ENCODE measurements around the gene IGDCC3. TPM values are rescaled to one million over a fixed set of nuclear protein-coding genes. Genes with fewer than 3 reads are reported as not detected.
A peak's percentile ranks its signal among the peaks of the same experiment; 100 is the strongest.

Gene IGDCC3
- total RNA-seq, 1 experiment from 2014 or later = 0.32 TPM

GRCh38 chr15:65381445-65382145 lies 3.8 kb upstream of the IGDCC3 start:
- POLR2A ChIA-PET (ENCODE audit: low non-redundant PET) = no interaction called here
- DNase-seq (ENCODE audit: low spot score) = no peak
- CTCF ChIA-PET = no interaction called here
- no peak overlapping the region for H3K27ac ChIP-seq (ENCODE audit: low read depth, low read length, poor library complexity, severe bottlenecking)
- TF ChIP-seq EZH2 (IDR thresholded peaks at IDR 0.05; ENCODE audit: borderline replicate concordance, low read depth, low read length, poor library complexity, severe bottlenecking) (no peak), CTCF (conservative IDR thresholded peaks at IDR 0.05; ENCODE audit: low read depth, low read length) (no peak)
- peaks cover 9% of the 10 kb centered on the region for H3K4me1 ChIP-seq (ENCODE audit: insufficient read depth, low read length, poor library complexity, severe bottlenecking)
- no peak overlapping the region for H3K4me3 ChIP-seq (ENCODE audit: low read depth, low read length, poor library complexity, severe bottlenecking)
- BruUV-seq (replicated peaks) = no TSS peak
- H3K9me3 ChIP-seq (ENCODE audit: low read depth, low read length, poor library complexity, severe bottlenecking) = no peaks in the 10 kb centered on the region
- H3K27me3 ChIP-seq (replicated peaks; ENCODE audit: insufficient read depth, low read depth, low read length, poor library complexity) = peaks cover 30% of the 10 kb centered on the region
- intact Hi-C loops (cut with micrococcal nuclease; ENCODE audit: unreplicated experiment) = loop anchor here (10.0 kb wide), 1 partner anchor 347 kb away; no protein-coding TSS in a partner anchor
- no peaks in the 10 kb centered on the region for H3K36me3 ChIP-seq (ENCODE audit: insufficient read depth, low read length, poor library complexity, severe bottlenecking)

GRCh38 chr15:65379986-65380385 lies 2.2 kb upstream of the IGDCC3 start:
- Histone ChIP-seq H3K9me3 (ENCODE audit: low read depth, low read length, poor library complexity, severe bottlenecking) (no peaks in the 10 kb centered on the region), H3K4me3 (ENCODE audit: low read depth, low read length, poor library complexity, severe bottlenecking) (no peak overlapping the region), H3K36me3 (ENCODE audit: insufficient read depth, low read length, poor library complexity, severe bottlenecking) (no peaks in the 10 kb centered on the region), H3K4me1 (ENCODE audit: insufficient read depth, low read length, poor library complexity, severe bottlenecking) (peaks cover 4% of the 10 kb centered on the region), H3K27ac (ENCODE audit: low read depth, low read length, poor library complexity, severe bottlenecking) (no peak overlapping the region), H3K27me3 (replicated peaks; ENCODE audit: insufficient read depth, low read depth, low read length, poor library complexity) (peaks cover 46% of the 10 kb centered on the region)
- no peak for TF ChIP-seq CTCF (conservative IDR thresholded peaks at IDR 0.05; ENCODE audit: low read depth, low read length)
- no peak for TF ChIP-seq EZH2 (IDR thresholded peaks at IDR 0.05; ENCODE audit: borderline replicate concordance, low read depth, low read length, poor library complexity, severe bottlenecking)
- intact Hi-C loops (cut with micrococcal nuclease; ENCODE audit: unreplicated experiment) = loop anchor here (10.0 kb wide), 1 partner anchor 345 kb away; no protein-coding TSS in a partner anchor
- no TSS peak for BruUV-seq (replicated peaks)
- POLR2A ChIA-PET (ENCODE audit: low non-redundant PET) = no interaction called here
- DNase-seq (ENCODE audit: low spot score) = no peak
- CTCF ChIA-PET = no interaction called here

- TF ChIP-seq CTCF (conservative IDR thresholded peaks at IDR 0.05; ENCODE audit: low read depth, low read length) = no peak
- TF ChIP-seq EZH2 (IDR thresholded peaks at IDR 0.05; ENCODE audit: borderline replicate concordance, low read depth, low read length, poor library complexity, severe bottlenecking) = peak; percentile 76
- no peaks in the 10 kb centered on the region for H3K36me3 ChIP-seq (ENCODE audit: insufficient read depth, low read length, poor library complexity, severe bottlenecking)
- POLR2A ChIA-PET (ENCODE audit: low non-redundant PET) = no interaction called here
- no peak for DNase-seq (ENCODE audit: low spot score)
- CTCF ChIA-PET = no interaction called here
- no peaks in the 10 kb centered on the region for H3K9me3 ChIP-seq (ENCODE audit: low read depth, low read length, poor library complexity, severe bottlenecking)
- H3K4me1 ChIP-seq (ENCODE audit: insufficient read depth, low read length, poor library complexity, severe bottlenecking) = peaks cover 12% of the 10 kb centered on the region
- peaks cover 60% of the 10 kb centered on the region for H3K27me3 ChIP-seq (replicated peaks; ENCODE audit: insufficient read depth, low read depth, low read length, poor library complexity)
- H3K4me3 ChIP-seq (ENCODE audit: low read depth, low read length, poor library complexity, severe bottlenecking) = peak overlapping the region; percentile 53
- H3K27ac ChIP-seq (ENCODE audit: low read depth, low read length, poor library complexity, severe bottlenecking) = no peak overlapping the region
- BruUV-seq (replicated peaks) = no TSS peak
- intact Hi-C loops (cut with micrococcal nuclease; ENCODE audit: unreplicated experiment) = no loop called here
Measured at GRCh38 chr15:65377105-65377975, 462 bp downstream of the IGDCC3 start.

Data from A673 (cell line).